ENCODE results near the gene MEP1B. TPM values are rescaled to one million over a fixed set of nuclear protein-coding genes. Genes with fewer than 3 reads are reported as not detected.

The MEP1B gene
- total and polyA plus RNA-seq, 12 donors = not detected

DNA sequence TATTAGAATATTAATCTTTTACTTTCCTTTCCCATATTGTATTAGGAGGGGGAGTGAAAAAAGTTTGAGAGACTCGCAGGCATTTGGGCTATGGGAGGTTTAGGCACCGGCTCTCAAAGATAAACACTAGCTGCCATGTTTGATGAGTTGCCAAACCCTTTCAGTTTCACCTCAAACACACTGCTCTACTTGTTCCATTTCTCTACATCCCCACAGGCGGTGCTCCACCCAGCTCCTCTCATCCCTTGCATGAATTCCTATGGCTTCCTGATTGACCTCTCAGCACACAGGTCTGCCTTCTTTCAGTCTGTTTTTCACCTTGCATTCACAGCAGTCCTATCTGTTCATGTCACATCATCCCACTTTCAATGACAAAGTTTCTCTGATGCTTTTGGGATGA, 65.7 kb downstream of the MEP1B start:
- WGBS, 4 donors = 76 to 91% (median 87%) methylated on average over 3 of the region's 3 CpGs
- Histone ChIP-seq H3K36me3 (replicated peaks in 1 of 2) (no peaks in the 10 kb centered on the region), H3K9me3 (replicated peaks in 1 of 3) (no peaks in the 10 kb centered on the region), H3K27ac (no peak overlapping the region), H3K27me3 (no peaks in the 10 kb centered on the region), H3K4me3 (no peak overlapping the region), H3K4me1 (replicated peaks in 1 of 2) (no peaks in the 10 kb centered on the region)
- intact Hi-C loops (cut with DNase I) = loop anchor here in 1 of 2 donors (10.0 kb wide), 1 partner anchor 91 kb away; no protein-coding TSS in a partner anchor
- no peak for TF ChIP-seq CTCF (IDR thresholded peaks at IDR 0.05)
- TF ChIP-seq POLR2A (IDR thresholded peaks at IDR 0.05) = no peak
- DNase-seq = no peak

GRCh38 chr18:32257084-32257785, 67.4 kb downstream of the MEP1B start:
- H3K36me3 ChIP-seq (replicated peaks in 1 of 2) = no peaks in the 10 kb centered on the region
- 72 to 90% (median 77%) methylated on average over 5 of the region's 5 CpGs for WGBS, 4 donors
- H3K27me3 ChIP-seq = no peaks in the 10 kb centered on the region
- no peak overlapping the region for H3K4me3 ChIP-seq
- no peaks in the 10 kb centered on the region for H3K4me1 ChIP-seq (replicated peaks in 1 of 2)
- DNase-seq = no peak
- H3K9me3 ChIP-seq (replicated peaks in 1 of 3) = no peaks in the 10 kb centered on the region
- TF ChIP-seq CTCF (IDR thresholded peaks at IDR 0.05) (no peak), POLR2A (IDR thresholded peaks at IDR 0.05) (no peak)
- no peak overlapping the region for H3K27ac ChIP-seq
- intact Hi-C loops (cut with DNase I) = loop anchor here in 1 of 2 donors (10.0 kb wide), 1 partner anchor 92 kb away; no protein-coding TSS in a partner anchor

GRCh38 chr18:32258148-32258547, 68.3 kb downstream of the MEP1B start:
- WGBS, 4 donors = 67 to 82% (median 69%) methylated on average over 2 of the region's 2 CpGs
- H3K4me3 ChIP-seq = no peak overlapping the region
- no peak overlapping the region for H3K27ac ChIP-seq
- H3K4me1 ChIP-seq (replicated peaks in 1 of 2) = no peaks in the 10 kb centered on the region
- H3K9me3 ChIP-seq (replicated peaks in 1 of 3) = no peaks in the 10 kb centered on the region
- no peak for DNase-seq
- no peaks in the 10 kb centered on the region for H3K36me3 ChIP-seq (replicated peaks in 1 of 2)
- no peaks in the 10 kb centered on the region for H3K27me3 ChIP-seq
- TF ChIP-seq CTCF (IDR thresholded peaks at IDR 0.05) = no peak
- no peak for TF ChIP-seq POLR2A (IDR thresholded peaks at IDR 0.05)
- intact Hi-C loops (cut with DNase I) = loop anchor here in 1 of 2 donors (10.0 kb wide), 1 partner anchor 93 kb away; no protein-coding TSS in a partner anchor

GRCh38 chr18:32258558-32259204, 68.8 kb downstream of the MEP1B start:
- Histone ChIP-seq H3K27ac (no peak overlapping the region), H3K4me3 (no peak overlapping the region), H3K9me3 (replicated peaks in 1 of 3) (no peaks in the 10 kb centered on the region), H3K27me3 (no peaks in the 10 kb centered on the region), H3K36me3 (replicated peaks in 1 of 2) (no peaks in the 10 kb centered on the region), H3K4me1 (replicated peaks in 1 of 2) (no peaks in the 10 kb centered on the region)
- TF ChIP-seq CTCF (IDR thresholded peaks at IDR 0.05) (no peak), POLR2A (IDR thresholded peaks at IDR 0.05) (no peak)
- 69 to 76% (median 74%) methylated on average over 5 of the region's 5 CpGs for WGBS, 4 donors
- DNase-seq = no peak
- intact Hi-C loops (cut with DNase I) = loop anchor here in 1 of 2 donors (10.0 kb wide), 1 partner anchor 94 kb away; no protein-coding TSS in a partner anchor
